ENCODE data around the gene CFB.

Gene CFB

GRCh38 chr6:31935021-31935420 lies 10.9 kb upstream of the CFB start:
- ChIA-PET POLR2A (no interaction called here), CTCF (no interaction called here)
- Histone ChIP-seq H3K27ac (ENCODE audit: insufficient read depth in 1 of 2, low read depth in 1 of 2, low read length in 2 of 2, poor library complexity in 1 of 2, severe bottlenecking in 2 of 2) (no peak overlapping the region), H3K36me3 (ENCODE audit: control insufficient read depth in 4 of 4, insufficient read depth in 4 of 4, low read length in 3 of 4) (no peaks in the 10 kb centered on the region), H3K9me3 (ENCODE audit: control extremely low read depth in 1 of 5, control insufficient read depth in 4 of 5, insufficient read depth in 2 of 5, low read depth in 1 of 5, low read length in 4 of 5) (no peaks in the 10 kb centered on the region), H3K4me3 (ENCODE audit: control insufficient read depth in 1 of 7, extremely low read depth in 1 of 7, insufficient read depth in 4 of 7, low read depth in 2 of 7, low read length in 6 of 7) (no peak overlapping the region), H3K27me3 (replicated peaks in 2 of 5; ENCODE audit: control insufficient read depth in 4 of 5, insufficient read depth in 5 of 5, low read length in 4 of 5) (peaks cover 0 to 7% (median 0%) of the 10 kb centered on the region in 5 experiments), H3K4me1 (ENCODE audit: control extremely low read depth in 1 of 4, control insufficient read depth in 4 of 4, insufficient read depth in 4 of 4, low read length in 3 of 4) (no peaks in the 10 kb centered on the region)
- no peak for DNase-seq
- no CpG with 5 or more reads among the region's 3 CpGs for WGBS (ENCODE audit: insufficient coverage)

GRCh38 chr6:31935823-31936222 lies 10.1 kb upstream of the CFB start:
- POLR2A ChIA-PET: interaction anchor here (0.6 kb wide), 1 partner anchor 16 kb away, joined by 3 read pairs; no protein-coding TSS in a partner anchor

GRCh38 chr6:31940256-31940664 lies 5.6 kb upstream of the CFB start:
- Histone ChIP-seq H3K9me3 (ENCODE audit: control extremely low read depth in 1 of 5, control insufficient read depth in 4 of 5, insufficient read depth in 2 of 5, low read depth in 1 of 5, low read length in 4 of 5) (no peaks in the 10 kb centered on the region), H3K27ac (ENCODE audit: insufficient read depth in 1 of 2, low read depth in 1 of 2, low read length in 2 of 2, poor library complexity in 1 of 2, severe bottlenecking in 2 of 2) (no peak overlapping the region), H3K27me3 (replicated peaks in 2 of 5; ENCODE audit: control insufficient read depth in 4 of 5, insufficient read depth in 5 of 5, low read length in 4 of 5) (peaks cover 0 to 9% (median 0%) of the 10 kb centered on the region in 5 experiments), H3K4me1 (ENCODE audit: control extremely low read depth in 1 of 4, control insufficient read depth in 4 of 4, insufficient read depth in 4 of 4, low read length in 3 of 4) (no peaks in the 10 kb centered on the region), H3K4me3 (ENCODE audit: control insufficient read depth in 1 of 7, extremely low read depth in 1 of 7, insufficient read depth in 4 of 7, low read depth in 2 of 7, low read length in 6 of 7) (no peak overlapping the region), H3K36me3 (ENCODE audit: control insufficient read depth in 4 of 4, insufficient read depth in 4 of 4, low read length in 3 of 4) (no peaks in the 10 kb centered on the region)
- WGBS (ENCODE audit: insufficient coverage): 18% methylated on average over 5 of the region's 6 CpGs
- DNase-seq: no peak
- POLR2A ChIA-PET: no interaction called here
- CTCF ChIA-PET: interaction anchor here (1.0 to 4.4 kb wide), 2 partner anchors 13 to 17 kb away, joined by 3 to 15 read pairs; no protein-coding TSS in a partner anchor

More at GRCh38 chr6:31935823-31936222, 10.1 kb upstream of the CFB start:
- Histone ChIP-seq H3K27me3 (replicated peaks in 2 of 5; ENCODE audit: control insufficient read depth in 4 of 5, insufficient read depth in 5 of 5, low read length in 4 of 5) (peaks cover 0 to 7% (median 0%) of the 10 kb centered on the region in 5 experiments), H3K4me1 (ENCODE audit: control extremely low read depth in 1 of 4, control insufficient read depth in 4 of 4, insufficient read depth in 4 of 4, low read length in 3 of 4) (no peaks in the 10 kb centered on the region), H3K36me3 (ENCODE audit: control insufficient read depth in 4 of 4, insufficient read depth in 4 of 4, low read length in 3 of 4) (no peaks in the 10 kb centered on the region), H3K27ac (ENCODE audit: insufficient read depth in 1 of 2, low read depth in 1 of 2, low read length in 2 of 2, poor library complexity in 1 of 2, severe bottlenecking in 2 of 2) (no peak overlapping the region), H3K9me3 (ENCODE audit: control extremely low read depth in 1 of 5, control insufficient read depth in 4 of 5, insufficient read depth in 2 of 5, low read depth in 1 of 5, low read length in 4 of 5) (no peaks in the 10 kb centered on the region), H3K4me3 (ENCODE audit: control insufficient read depth in 1 of 7, extremely low read depth in 1 of 7, insufficient read depth in 4 of 7, low read depth in 2 of 7, low read length in 6 of 7) (no peak overlapping the region)
- CTCF ChIA-PET: no interaction called here
- 96% methylated on average over 8 of the region's 9 CpGs for WGBS (ENCODE audit: insufficient coverage)
- DNase-seq: no peak

- ChIA-PET CTCF (interaction anchor here (3.2 kb wide), 1 partner anchor 9 kb away, joined by 23 read pairs; no protein-coding TSS in a partner anchor), POLR2A (no interaction called here)
- Histone ChIP-seq H3K27me3 (replicated peaks in 2 of 5; ENCODE audit: control insufficient read depth in 4 of 5, insufficient read depth in 5 of 5, low read length in 4 of 5) (peaks cover 0 to 7% (median 0%) of the 10 kb centered on the region in 5 experiments), H3K4me3 (ENCODE audit: control insufficient read depth in 1 of 7, extremely low read depth in 1 of 7, insufficient read depth in 4 of 7, low read depth in 2 of 7, low read length in 6 of 7) (no peak overlapping the region), H3K36me3 (ENCODE audit: control insufficient read depth in 4 of 4, insufficient read depth in 4 of 4, low read length in 3 of 4) (no peaks in the 10 kb centered on the region), H3K9me3 (ENCODE audit: control extremely low read depth in 1 of 5, control insufficient read depth in 4 of 5, insufficient read depth in 2 of 5, low read depth in 1 of 5, low read length in 4 of 5) (no peaks in the 10 kb centered on the region), H3K4me1 (ENCODE audit: control extremely low read depth in 1 of 4, control insufficient read depth in 4 of 4, insufficient read depth in 4 of 4, low read length in 3 of 4) (no peaks in the 10 kb centered on the region), H3K27ac (ENCODE audit: insufficient read depth in 1 of 2, low read depth in 1 of 2, low read length in 2 of 2, poor library complexity in 1 of 2, severe bottlenecking in 2 of 2) (no peak overlapping the region)
- WGBS (ENCODE audit: insufficient coverage): 100% methylated on average over 2 of the region's 3 CpGs
- no peak for DNase-seq
Observed at GRCh38 chr6:31943742-31944141, 2.2 kb upstream of the CFB start.

DNA sequence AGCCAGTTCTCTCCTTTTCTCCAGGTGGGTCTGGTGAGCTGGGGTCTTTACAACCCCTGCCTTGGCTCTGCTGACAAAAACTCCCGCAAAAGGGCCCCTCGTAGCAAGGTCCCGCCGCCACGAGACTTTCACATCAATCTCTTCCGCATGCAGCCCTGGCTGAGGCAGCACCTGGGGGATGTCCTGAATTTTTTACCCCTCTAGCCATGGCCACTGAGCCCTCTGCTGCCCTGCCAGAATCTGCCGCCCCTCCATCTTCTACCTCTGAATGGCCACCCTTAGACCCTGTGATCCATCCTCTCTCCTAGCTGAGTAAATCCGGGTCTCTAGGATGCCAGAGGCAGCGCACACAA lies 765 bp upstream of the CFB start:
- CTCF ChIA-PET: interaction anchor here (1.4 kb wide), 1 partner anchor 21 kb away, joined by 5 read pairs; no protein-coding TSS in a partner anchor
- Histone ChIP-seq H3K27me3 (replicated peaks in 2 of 5; ENCODE audit: control insufficient read depth in 4 of 5, insufficient read depth in 5 of 5, low read length in 4 of 5) (peaks cover 0 to 5% (median 0%) of the 10 kb centered on the region in 5 experiments), H3K36me3 (ENCODE audit: control insufficient read depth in 4 of 4, insufficient read depth in 4 of 4, low read length in 3 of 4) (no peaks in the 10 kb centered on the region), H3K4me1 (ENCODE audit: control extremely low read depth in 1 of 4, control insufficient read depth in 4 of 4, insufficient read depth in 4 of 4, low read length in 3 of 4) (no peaks in the 10 kb centered on the region), H3K27ac (ENCODE audit: insufficient read depth in 1 of 2, low read depth in 1 of 2, low read length in 2 of 2, poor library complexity in 1 of 2, severe bottlenecking in 2 of 2) (no peak overlapping the region), H3K4me3 (ENCODE audit: control insufficient read depth in 1 of 7, extremely low read depth in 1 of 7, insufficient read depth in 4 of 7, low read depth in 2 of 7, low read length in 6 of 7) (no peak overlapping the region), H3K9me3 (ENCODE audit: control extremely low read depth in 1 of 5, control insufficient read depth in 4 of 5, insufficient read depth in 2 of 5, low read depth in 1 of 5, low read length in 4 of 5) (no peaks in the 10 kb centered on the region)
- no peak for DNase-seq
- WGBS (ENCODE audit: insufficient coverage): 95% methylated on average over 9 of the region's 9 CpGs
- POLR2A ChIA-PET: no interaction called here

- Histone ChIP-seq H3K27me3 (replicated peaks in 2 of 5; ENCODE audit: control insufficient read depth in 4 of 5, insufficient read depth in 5 of 5, low read length in 4 of 5) (peaks cover 0 to 5% (median 0%) of the 10 kb centered on the region in 5 experiments), H3K4me1 (ENCODE audit: control extremely low read depth in 1 of 4, control insufficient read depth in 4 of 4, insufficient read depth in 4 of 4, low read length in 3 of 4) (no peaks in the 10 kb centered on the region), H3K4me3 (ENCODE audit: control insufficient read depth in 1 of 7, extremely low read depth in 1 of 7, insufficient read depth in 4 of 7, low read depth in 2 of 7, low read length in 6 of 7) (no peak overlapping the region), H3K9me3 (ENCODE audit: control extremely low read depth in 1 of 5, control insufficient read depth in 4 of 5, insufficient read depth in 2 of 5, low read depth in 1 of 5, low read length in 4 of 5) (no peaks in the 10 kb centered on the region), H3K27ac (ENCODE audit: insufficient read depth in 1 of 2, low read depth in 1 of 2, low read length in 2 of 2, poor library complexity in 1 of 2, severe bottlenecking in 2 of 2) (no peak overlapping the region), H3K36me3 (ENCODE audit: control insufficient read depth in 4 of 4, insufficient read depth in 4 of 4, low read length in 3 of 4) (peaks cover 0 to 8% (median 3%) of the 10 kb centered on the region in 4 experiments)
- POLR2A ChIA-PET: no interaction called here
- no peak for DNase-seq
- 95% methylated on average over 9 of the region's 11 CpGs for whole genome bisulfite sequencing (ENCODE audit: insufficient coverage)
- CTCF ChIA-PET: interaction anchor here (1.4 kb wide), 1 partner anchor 23 kb away, joined by 5 read pairs; no protein-coding TSS in a partner anchor
Observed at GRCh38 chr6:31946370-31946885, 533 bp downstream of the CFB start.

DNA sequence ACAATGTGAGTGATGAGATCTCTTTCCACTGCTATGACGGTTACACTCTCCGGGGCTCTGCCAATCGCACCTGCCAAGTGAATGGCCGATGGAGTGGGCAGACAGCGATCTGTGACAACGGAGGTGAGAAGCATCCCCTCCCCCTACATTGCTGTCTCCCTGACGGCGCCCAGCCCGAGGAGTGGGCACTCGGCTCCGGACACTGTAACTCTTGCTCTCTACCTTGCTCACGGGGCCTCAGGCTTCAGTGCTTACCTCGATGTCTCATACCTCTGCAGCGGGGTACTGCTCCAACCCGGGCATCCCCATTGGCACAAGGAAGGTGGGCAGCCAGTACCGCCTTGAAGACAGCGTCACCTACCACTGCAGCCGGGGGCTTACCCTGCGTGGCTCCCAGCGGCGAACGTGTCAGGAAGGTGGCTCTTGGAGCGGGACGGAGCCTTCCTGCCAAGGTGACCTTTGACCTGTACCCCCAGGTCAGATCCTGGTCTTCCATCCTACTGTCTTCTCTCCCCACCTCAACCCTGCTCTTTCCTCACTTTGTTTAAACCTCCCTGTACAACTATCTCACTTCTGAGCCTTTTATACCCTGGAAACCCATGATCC lies 1.3 kb downstream of the CFB start:
- H3K4me3 ChIP-seq (ENCODE audit: control insufficient read depth in 1 of 7, extremely low read depth in 1 of 7, insufficient read depth in 4 of 7, low read depth in 2 of 7, low read length in 6 of 7): no peak overlapping the region
- H3K27me3 ChIP-seq (replicated peaks in 2 of 5; ENCODE audit: control insufficient read depth in 4 of 5, insufficient read depth in 5 of 5, low read length in 4 of 5): peaks cover 0 to 5% (median 0%) of the 10 kb centered on the region in 5 experiments
- 94% methylated on average over 24 of the region's 24 CpGs for WGBS (ENCODE audit: insufficient coverage)
- ChIA-PET CTCF (no interaction called here), POLR2A (no interaction called here)
- peaks cover 0 to 16% (median 11%) of the 10 kb centered on the region in 4 experiments for H3K36me3 ChIP-seq (ENCODE audit: control insufficient read depth in 4 of 4, insufficient read depth in 4 of 4, low read length in 3 of 4)
- H3K9me3 ChIP-seq (ENCODE audit: control extremely low read depth in 1 of 5, control insufficient read depth in 4 of 5, insufficient read depth in 2 of 5, low read depth in 1 of 5, low read length in 4 of 5): no peaks in the 10 kb centered on the region
- DNase-seq: no peak
- no peak overlapping the region for H3K27ac ChIP-seq (ENCODE audit: insufficient read depth in 1 of 2, low read depth in 1 of 2, low read length in 2 of 2, poor library complexity in 1 of 2, severe bottlenecking in 2 of 2)
- H3K4me1 ChIP-seq (ENCODE audit: control extremely low read depth in 1 of 4, control insufficient read depth in 4 of 4, insufficient read depth in 4 of 4, low read length in 3 of 4): no peaks in the 10 kb centered on the region
